GM12864 (cell line): ENCODE results near the gene GNAT1.
"Not testable (repeated sequence)": the region's sequence is repeated elsewhere in the genome, so short reads cannot be mapped to it uniquely, and the experiment has no call there.

Experiments
- DNase-seq: peaks from one replicate; pipeline ENCODE4 v3.0.0-alpha.2; 2011; ENCODE audit warnings: low read depth
- H3K4me3 ChIP-seq: 2 replicates; pipeline ENCODE4 v1.5.1; 2011; ENCODE audit warnings: mild to moderate bottlenecking, low read depth, low read length, control low read depth
- TF ChIP-seq, protein P1 (sequence below): IDR thresholded peaks from 2 replicates; pipeline ENCODE4 v1.5.1; 2011; ENCODE audit warnings: low read depth, mild to moderate bottlenecking, moderate library complexity, low read length, control low read depth, inconsistent platforms; ENCODE audit errors: missing control alignments

GNAT1 gene

DNA sequence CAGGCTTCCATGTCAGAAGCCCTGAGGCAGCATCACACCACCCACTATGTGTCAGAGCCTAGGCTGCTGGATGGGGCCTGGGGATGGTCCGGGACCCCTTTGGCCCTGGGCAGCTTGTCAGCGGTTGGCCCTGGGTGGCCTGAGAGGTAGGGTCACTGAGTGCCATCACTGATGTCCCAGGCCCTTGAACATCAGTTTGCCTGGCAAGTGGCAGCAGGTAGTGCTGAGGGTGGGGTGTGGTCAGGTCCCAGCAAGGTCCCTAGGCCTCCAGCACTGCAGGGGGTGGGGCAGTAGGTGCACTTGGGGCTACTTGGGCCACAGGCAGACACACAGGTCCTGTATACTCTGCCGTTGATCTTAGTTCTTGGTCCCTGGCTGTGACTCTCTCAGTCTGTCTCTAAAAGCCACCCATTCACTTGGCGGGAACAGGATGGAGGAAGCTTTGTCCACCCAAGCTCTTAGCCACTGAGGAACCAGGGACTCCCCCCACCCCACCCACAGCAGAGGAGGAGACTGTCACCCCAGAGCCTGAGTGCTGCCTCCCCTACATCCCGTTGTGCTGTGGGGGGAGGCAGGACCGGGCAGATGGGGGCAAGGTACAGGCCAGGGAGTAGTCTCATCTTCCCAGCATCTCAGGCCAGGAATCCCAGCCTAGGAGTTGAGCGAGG lies 50.4 kb downstream of the GNAT1 start:
- H3K4me3 ChIP-seq: no peak overlapping the region
- TF ChIP-seq, protein P1, sequence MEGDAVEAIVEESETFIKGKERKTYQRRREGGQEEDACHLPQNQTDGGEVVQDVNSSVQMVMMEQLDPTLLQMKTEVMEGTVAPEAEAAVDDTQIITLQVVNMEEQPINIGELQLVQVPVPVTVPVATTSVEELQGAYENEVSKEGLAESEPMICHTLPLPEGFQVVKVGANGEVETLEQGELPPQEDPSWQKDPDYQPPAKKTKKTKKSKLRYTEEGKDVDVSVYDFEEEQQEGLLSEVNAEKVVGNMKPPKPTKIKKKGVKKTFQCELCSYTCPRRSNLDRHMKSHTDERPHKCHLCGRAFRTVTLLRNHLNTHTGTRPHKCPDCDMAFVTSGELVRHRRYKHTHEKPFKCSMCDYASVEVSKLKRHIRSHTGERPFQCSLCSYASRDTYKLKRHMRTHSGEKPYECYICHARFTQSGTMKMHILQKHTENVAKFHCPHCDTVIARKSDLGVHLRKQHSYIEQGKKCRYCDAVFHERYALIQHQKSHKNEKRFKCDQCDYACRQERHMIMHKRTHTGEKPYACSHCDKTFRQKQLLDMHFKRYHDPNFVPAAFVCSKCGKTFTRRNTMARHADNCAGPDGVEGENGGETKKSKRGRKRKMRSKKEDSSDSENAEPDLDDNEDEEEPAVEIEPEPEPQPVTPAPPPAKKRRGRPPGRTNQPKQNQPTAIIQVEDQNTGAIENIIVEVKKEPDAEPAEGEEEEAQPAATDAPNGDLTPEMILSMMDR: no peak

DNA sequence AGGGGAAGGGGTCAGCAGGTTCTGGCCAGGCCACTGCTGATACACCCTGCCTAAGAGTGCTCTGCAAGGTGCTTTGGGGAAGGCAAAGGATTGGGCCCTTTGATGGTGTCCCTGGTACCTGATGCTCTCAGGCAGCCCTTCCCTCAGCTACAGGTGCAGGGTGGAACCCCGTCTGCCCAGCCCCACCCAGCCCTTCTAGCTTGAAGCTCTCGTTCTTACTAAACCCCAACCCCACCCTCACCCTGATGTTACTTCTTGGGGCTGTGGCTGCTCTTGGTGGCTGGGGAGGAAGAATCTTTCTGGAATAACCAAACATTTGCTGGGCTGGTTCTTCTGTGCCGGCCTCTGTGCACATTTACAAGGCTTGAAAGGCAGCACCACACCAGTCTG lies 51.0 kb downstream of the GNAT1 start:
- no peak for DNase-seq
- no peak overlapping the region for H3K4me3 ChIP-seq
- TF ChIP-seq, protein P1: no peak

More for the DNA sequence above, 50.4 kb downstream of the GNAT1 start:
- no peak for DNase-seq

DNA sequence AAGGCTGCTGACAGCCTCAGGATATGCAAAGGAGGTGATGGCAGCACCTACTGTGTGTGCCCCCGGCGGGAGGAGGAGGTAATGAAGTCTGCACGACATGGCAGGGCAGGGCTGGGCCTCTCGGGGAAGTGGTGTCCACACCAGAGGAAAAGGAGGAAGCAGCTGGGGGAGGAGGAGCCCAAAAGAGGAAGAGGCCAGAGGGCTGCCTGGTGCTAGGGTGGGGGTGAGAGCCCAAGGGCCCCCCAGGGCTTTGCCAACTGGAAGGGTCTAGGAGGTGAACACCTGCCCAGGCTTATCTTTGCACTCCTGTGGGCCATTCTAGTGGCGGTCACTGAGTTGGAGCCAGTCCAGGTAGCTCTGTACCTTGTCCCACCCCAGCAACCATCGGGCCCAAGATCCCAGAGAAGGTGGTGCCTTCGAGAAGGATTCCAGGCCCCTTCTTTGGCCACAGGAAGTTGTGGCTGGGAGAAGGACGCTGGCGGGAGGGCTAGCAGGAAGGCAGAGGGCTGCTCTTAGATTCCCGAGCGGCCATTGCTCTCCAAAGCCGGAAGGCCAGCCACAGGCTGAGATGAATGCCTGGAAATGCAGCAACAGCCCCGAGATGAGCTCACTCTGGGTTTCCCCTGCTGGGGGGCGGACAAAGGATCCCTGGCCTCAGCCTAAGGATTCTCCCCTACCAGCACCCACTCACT lies 51.6 kb downstream of the GNAT1 start:
- H3K4me3 ChIP-seq: no peak overlapping the region
- TF ChIP-seq, protein P1: peak; percentile 7
- no peak for DNase-seq

DNA sequence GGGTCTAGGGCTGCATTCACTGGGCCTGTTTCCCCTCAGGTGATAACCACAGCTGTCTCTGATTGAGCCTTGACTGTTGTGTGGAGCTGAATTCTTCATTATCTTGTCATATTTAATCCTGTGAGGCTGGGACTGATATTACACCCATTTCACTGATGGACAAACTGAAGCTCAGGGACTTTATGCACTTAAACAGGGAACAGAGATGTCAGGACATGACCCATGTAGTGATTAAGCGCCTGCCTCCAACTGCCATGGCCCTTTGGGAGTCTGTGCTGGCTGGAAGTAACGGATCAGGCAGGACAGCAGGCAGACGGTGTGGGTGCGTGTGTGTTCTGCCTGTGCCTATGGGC lies 52.1 kb downstream of the GNAT1 start:
- DNase-seq: no peak
- no peak overlapping the region for H3K4me3 ChIP-seq
- TF ChIP-seq, protein P1: no peak

DNA sequence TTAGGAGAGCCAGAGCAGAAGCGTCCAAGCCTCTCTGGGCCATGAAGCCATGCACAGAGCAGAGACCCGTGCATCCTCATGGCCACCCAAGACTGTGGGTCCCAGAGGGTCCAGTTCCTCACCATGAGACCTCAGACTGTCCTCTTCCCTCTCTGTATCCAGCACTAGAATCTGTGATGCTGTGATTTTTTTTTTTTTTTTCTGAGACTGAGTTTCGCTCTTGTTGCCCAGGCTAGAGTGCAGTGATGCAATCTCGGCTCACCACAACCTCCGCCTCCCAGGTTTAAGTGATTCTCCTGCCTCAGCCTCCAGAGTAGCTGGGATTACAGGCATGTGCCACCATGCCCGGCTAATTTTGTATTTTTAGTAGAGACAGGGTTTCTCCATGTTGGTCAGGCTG lies 53.4 kb downstream of the GNAT1 start:
- DNase-seq, H3K4me3 ChIP-seq: not testable (repeated sequence)

DNA sequence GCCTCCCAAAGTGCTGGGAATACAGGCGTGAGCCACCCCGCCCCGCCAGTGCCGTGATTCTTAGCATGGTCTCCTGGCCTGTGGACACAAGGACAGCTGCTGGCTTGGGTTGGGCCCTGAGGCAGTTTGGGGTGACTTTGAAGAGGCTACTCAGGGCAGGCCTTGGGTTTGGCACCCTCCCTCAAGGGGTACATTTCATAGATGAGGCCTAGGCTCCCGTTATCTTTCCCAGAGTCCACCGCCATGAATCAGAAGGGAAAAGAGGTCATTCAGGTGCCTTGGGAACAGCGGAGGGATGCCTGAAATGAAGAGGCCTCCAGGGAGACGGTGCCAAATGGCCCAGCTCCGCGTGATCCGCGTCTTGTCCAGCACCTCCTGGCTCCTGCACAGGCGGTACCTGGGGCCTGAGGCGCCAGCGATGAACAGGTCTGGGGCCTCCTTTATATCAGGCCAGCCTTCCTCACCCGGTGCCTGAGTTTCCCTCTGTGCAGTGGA lies 53.9 kb downstream of the GNAT1 start:
- TF ChIP-seq, protein P1: no peak
- no peak overlapping the region; the same call in 1 of the 2 replicates for H3K4me3 ChIP-seq
- no peak for DNase-seq

DNA sequence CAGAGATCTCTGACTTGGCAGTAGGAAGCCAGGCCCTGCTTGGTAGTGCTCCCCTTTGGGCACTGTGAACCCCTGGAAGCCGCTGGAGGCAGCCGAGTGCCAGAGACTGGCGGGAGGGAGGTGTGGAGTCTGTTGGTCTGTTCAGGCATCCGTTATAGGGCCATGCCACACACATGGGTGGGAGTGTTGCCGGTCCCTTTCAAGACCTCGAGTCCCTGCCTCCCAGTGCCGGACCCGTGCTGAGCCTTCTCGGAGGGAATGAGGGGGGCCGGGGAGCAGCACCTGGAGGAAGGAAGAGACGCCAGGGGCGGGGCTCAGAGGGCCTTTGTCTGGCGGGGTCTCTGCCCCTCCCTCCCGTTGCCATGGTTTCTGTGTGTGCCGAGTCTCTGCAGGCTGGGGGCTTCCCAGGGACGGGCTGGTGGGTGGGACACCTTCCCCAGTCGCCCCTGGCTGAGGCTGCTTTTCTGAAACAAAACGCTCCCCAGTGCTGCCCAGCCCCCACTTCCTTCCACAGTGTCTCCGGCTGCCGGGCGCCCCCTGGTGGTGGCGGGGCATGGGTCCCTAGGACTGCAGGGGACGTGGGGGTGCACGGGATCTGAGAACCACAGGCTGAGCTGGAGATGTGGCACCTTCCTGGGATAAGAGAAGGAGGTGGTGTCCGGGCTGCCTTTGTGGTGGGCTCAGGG lies 54.6 kb downstream of the GNAT1 start:
- H3K4me3 ChIP-seq: peak overlapping the region; percentile 43
- DNase-seq: peak; percentile 37
- TF ChIP-seq, protein P1: peak; percentile 96
